Peyer's patch (tissue), 4 donors: ENCODE results near the gene CD47. TPM values are rescaled to one million over a fixed set of nuclear protein-coding genes. Genes with fewer than 3 reads are reported as not detected.

ENCODE experiments used
- DNase-seq, 3 donors: peaks; one replicate each; pipeline ENCODE4 v3.0.0-alpha.2; 2017 to 2019
- H3K27ac ChIP-seq, 4 donors: fragments of 200-600 bp; sonication (generic); one replicate each; pipeline ENCODE4 v1.5.1; 2016 to 2019
- H3K27me3 ChIP-seq, 2 donors: fragments of 200-600 bp; sonication (generic); one replicate each; pipeline ENCODE4 v1.5.1; 2019
- H3K36me3 ChIP-seq, 3 donors: fragments of 200-600 bp; sonication (generic); one replicate each; pipeline ENCODE4 v1.5.1; 2016 to 2019
- H3K4me1 ChIP-seq, 4 donors: fragments of 200-600 bp; sonication (generic); one replicate each; pipeline ENCODE4 v1.5.1; 2016 to 2019
- H3K4me3 ChIP-seq, 4 donors: fragments of 200-600 bp; sonication (generic); 1 replicate in 3 of 4; 2 replicates in 1 of 4; pipeline ENCODE4 v1.5.1; 2016 to 2019; ENCODE audit warnings: mild to moderate bottlenecking in 1 of 4
- H3K9me3 ChIP-seq, 4 donors: fragments of 200-600 bp; sonication (generic); one replicate each; pipeline ENCODE4 v1.5.1; 2016 to 2019; ENCODE audit warnings: mild to moderate bottlenecking in 1 of 4
- POLR2A ChIP-seq, 2 donors: fragments of 450-650 bp; IDR thresholded peaks; one replicate each; pipeline ENCODE4 v1.5.1; 2017; ENCODE audit warnings: antibody characterized with exemption in 2 of 2, mild to moderate bottlenecking in 2 of 2, moderate library complexity in 2 of 2
- total RNA-seq, 4 donors: library from RNA; depleted of rRNA; stranded (reverse); fragments of >200 nt; gene quantifications; one replicate each; pipeline ENCODE4 v1.1.0, GENCODE V29; 2016
- TF ChIP-seq, protein P1 (sequence below), 6 experiments: fragments of 450-650 bp in 4 of 6; fragments of 200-600 bp in 2 of 6; sonication (generic) in 1 of 6; IDR thresholded peaks; one replicate each; pipeline ENCODE4 v1.5.1; 2017 to 2019; ENCODE audit warnings: antibody characterized with exemption in 6 of 6, mild to moderate bottlenecking in 3 of 6, moderate library complexity in 1 of 6

CD47 gene
- total RNA-seq, 4 donors from 2014 or later, result 50.1 to 55.7 (median 52.7) TPM

DNA sequence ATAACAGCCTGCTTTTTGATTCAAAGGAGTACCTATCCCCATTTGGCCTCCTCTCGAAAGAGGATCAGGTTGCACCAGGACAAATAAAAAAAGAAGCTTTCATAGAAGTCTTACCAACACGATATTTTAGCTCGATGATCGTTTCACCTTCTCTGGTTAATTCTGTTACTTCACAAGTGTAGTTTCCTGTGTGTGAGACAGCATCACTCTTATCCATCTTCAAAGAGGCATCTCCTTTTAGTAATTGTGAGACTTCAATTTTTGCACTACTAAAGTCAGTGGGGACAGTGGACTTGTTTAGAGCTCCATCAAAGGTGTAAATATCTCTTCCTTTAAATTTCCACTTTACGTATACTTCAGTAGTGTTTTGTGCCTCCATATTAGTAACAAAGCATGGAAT is 11.0 kb downstream of the CD47 start:
- Histone ChIP-seq H3K27me3 (no peaks in the 10 kb centered on the region), H3K9me3 (no peaks in the 10 kb centered on the region), H3K4me3 (no peak overlapping the region), H3K27ac (no peak overlapping the region), H3K36me3 (no peaks in the 10 kb centered on the region), H3K4me1 (peaks cover 0 to 6% (median 2%) of the 10 kb centered on the region in 4 donors)
- DNase-seq, result no peak
- no peak for TF ChIP-seq POLR2A (IDR thresholded peaks at IDR 0.05)

DNA sequence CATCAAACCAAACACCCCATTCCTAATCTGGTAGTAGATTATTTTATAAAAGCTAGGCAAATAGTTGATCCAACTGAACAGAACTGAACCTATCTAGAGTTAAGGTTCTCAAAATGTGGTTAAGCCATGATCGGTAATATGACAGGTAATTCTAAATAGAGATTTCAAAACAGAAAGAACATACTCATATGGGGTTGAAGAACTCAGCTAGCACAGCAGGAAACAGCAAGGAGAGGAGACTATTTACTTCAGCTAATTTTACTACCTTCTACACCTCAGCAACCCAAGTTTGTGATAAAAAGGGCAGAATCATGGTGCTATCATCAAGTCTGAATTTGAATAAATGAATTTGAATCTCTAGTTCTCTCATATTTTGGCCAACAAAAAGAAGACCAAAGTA is 11.8 kb downstream of the CD47 start:
- H3K4me3 ChIP-seq, result no peak overlapping the region
- no peak overlapping the region for H3K27ac ChIP-seq
- no peak for TF ChIP-seq POLR2A (IDR thresholded peaks at IDR 0.05)
- TF ChIP-seq, protein P1, sequence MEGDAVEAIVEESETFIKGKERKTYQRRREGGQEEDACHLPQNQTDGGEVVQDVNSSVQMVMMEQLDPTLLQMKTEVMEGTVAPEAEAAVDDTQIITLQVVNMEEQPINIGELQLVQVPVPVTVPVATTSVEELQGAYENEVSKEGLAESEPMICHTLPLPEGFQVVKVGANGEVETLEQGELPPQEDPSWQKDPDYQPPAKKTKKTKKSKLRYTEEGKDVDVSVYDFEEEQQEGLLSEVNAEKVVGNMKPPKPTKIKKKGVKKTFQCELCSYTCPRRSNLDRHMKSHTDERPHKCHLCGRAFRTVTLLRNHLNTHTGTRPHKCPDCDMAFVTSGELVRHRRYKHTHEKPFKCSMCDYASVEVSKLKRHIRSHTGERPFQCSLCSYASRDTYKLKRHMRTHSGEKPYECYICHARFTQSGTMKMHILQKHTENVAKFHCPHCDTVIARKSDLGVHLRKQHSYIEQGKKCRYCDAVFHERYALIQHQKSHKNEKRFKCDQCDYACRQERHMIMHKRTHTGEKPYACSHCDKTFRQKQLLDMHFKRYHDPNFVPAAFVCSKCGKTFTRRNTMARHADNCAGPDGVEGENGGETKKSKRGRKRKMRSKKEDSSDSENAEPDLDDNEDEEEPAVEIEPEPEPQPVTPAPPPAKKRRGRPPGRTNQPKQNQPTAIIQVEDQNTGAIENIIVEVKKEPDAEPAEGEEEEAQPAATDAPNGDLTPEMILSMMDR (IDR thresholded peaks at IDR 0.05), result no peak
- H3K4me1 ChIP-seq, result peaks cover 0 to 4% (median under 1%) of the 10 kb centered on the region in 4 donors
- no peaks in the 10 kb centered on the region for H3K27me3 ChIP-seq
- no peaks in the 10 kb centered on the region for H3K36me3 ChIP-seq
- H3K9me3 ChIP-seq, result no peaks in the 10 kb centered on the region
- no peak for DNase-seq

DNA sequence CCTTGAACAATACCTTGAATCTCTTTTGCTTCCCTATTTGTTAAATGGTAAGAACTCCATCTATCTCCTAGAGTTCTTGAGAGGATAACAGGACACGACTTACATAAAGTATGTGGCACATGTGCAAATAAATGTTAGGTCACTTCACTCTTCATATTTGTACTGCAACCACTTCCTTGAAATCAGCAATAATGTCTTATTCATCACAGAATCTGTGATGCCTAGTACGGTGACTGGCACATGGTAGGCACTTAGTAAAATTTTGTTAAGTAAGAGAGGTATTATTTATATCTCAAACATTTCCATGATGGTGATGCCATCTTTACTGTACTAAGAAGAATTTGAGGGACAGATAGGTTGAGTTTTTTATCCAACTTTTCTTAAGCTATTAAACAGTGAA is 14.3 kb downstream of the CD47 start:
- H3K27ac ChIP-seq, result no peak overlapping the region
- DNase-seq, result no peak
- H3K4me3 ChIP-seq, result no peak overlapping the region
- no peaks in the 10 kb centered on the region for H3K9me3 ChIP-seq
- peaks cover 0 to 4% (median 0%) of the 10 kb centered on the region in 4 donors for H3K4me1 ChIP-seq
- no peak for TF ChIP-seq POLR2A (IDR thresholded peaks at IDR 0.05)
- TF ChIP-seq, protein P1 (IDR thresholded peaks at IDR 0.05), result no peak
- no peaks in the 10 kb centered on the region for H3K27me3 ChIP-seq
- no peaks in the 10 kb centered on the region for H3K36me3 ChIP-seq

DNA sequence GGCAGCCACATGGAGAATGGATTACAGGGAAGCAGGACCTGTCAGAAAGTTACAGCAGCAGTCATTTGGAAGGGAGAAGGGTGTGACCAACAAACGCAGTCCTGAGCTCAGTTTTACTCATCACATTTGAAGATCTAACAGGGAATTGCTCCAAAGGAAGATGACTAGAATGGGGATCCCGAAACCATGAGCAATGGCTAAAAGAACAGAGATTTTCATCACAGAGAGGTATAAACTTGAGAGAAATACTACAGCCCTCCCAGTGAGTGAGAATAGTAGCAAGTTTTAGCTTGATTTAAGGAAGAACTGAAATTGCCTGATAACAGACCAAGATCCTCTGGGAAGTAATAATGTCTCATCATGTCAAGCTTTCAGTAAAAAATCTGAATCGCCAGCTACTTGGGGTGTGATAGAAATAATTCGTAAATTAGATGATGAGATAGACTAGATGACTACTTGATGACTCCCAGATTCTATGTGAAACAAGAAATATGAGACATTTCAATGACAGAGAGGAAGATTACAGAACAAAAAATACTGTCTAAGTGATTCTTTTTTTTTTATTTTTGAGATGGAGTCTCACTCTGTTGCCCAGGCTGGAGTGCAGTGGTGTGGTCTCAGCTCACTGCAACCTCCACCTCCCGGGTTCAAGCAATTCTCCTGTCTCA is 16.9 kb downstream of the CD47 start:
- no peaks in the 10 kb centered on the region for H3K9me3 ChIP-seq
- no peaks in the 10 kb centered on the region for H3K27me3 ChIP-seq
- H3K4me1 ChIP-seq, result no peaks in the 10 kb centered on the region
- peaks cover 0 to 8% (median 0%) of the 10 kb centered on the region in 3 donors for H3K36me3 ChIP-seq
- DNase-seq, result no peak
- H3K4me3 ChIP-seq, result no peak overlapping the region
- no peak overlapping the region for H3K27ac ChIP-seq
- TF ChIP-seq, protein P1 (IDR thresholded peaks at IDR 0.05), result no peak
- TF ChIP-seq POLR2A (IDR thresholded peaks at IDR 0.05), result no peak

DNA sequence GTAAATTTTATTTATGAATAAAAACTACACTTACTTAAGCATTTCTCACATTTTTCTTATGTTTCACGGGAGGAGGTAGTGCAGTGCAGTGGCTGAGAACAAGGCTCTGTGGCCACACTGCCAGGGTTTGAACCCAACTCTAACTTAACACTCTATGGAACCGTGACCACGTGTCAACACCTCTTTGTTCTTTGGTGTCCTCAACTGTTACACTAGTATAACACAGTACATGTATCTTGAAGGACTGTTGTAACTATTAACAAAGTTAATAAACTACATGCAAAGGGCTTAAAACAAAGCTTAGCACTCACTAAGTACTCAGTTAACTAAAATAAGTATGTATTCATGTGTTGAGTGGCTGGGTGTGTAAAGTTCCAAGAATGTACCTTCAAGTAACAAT is 19.5 kb downstream of the CD47 start:
- H3K9me3 ChIP-seq, result no peaks in the 10 kb centered on the region
- DNase-seq, result no peak
- H3K4me1 ChIP-seq, result no peaks in the 10 kb centered on the region
- TF ChIP-seq, protein P1 (IDR thresholded peaks at IDR 0.05), result no peak
- no peak for TF ChIP-seq POLR2A (IDR thresholded peaks at IDR 0.05)
- H3K4me3 ChIP-seq, result no peak overlapping the region
- no peaks in the 10 kb centered on the region for H3K27me3 ChIP-seq
- H3K36me3 ChIP-seq, result peaks cover 0 to 19% (median 0%) of the 10 kb centered on the region in 3 donors
- no peak overlapping the region for H3K27ac ChIP-seq

DNA sequence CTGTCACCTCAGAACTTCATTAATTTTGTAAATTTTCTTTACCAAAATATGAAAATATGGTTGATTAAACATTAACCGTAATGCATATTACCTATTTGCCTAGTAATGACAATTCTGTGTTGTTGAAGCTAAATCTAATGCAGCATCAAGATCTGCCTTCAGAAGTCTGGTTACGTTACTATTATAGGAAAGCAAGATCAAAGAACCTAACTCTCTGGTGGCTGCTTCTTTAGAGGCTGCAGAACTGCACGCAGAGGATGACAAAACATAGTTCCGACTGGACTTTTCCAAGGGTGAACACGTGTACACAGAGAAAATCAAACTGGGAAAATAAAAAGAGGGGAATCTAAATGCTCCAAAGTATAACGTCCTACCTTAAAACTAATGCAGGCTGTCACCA is 20.5 kb downstream of the CD47 start:
- no peak for DNase-seq
- H3K4me3 ChIP-seq, result no peak overlapping the region
- H3K36me3 ChIP-seq, result peaks cover 0 to 20% (median 0%) of the 10 kb centered on the region in 3 donors
- H3K4me1 ChIP-seq, result no peaks in the 10 kb centered on the region
- no peaks in the 10 kb centered on the region for H3K9me3 ChIP-seq
- no peaks in the 10 kb centered on the region for H3K27me3 ChIP-seq
- no peak overlapping the region for H3K27ac ChIP-seq
- TF ChIP-seq, protein P1 (IDR thresholded peaks at IDR 0.05), result no peak
- no peak for TF ChIP-seq POLR2A (IDR thresholded peaks at IDR 0.05)
